HG03575 (cell line): Measurements from ENCODE around the gene TRAM2.

Source experiments
- ATAC-seq: cut with Tn5 transposase; IDR thresholded peaks from one replicate; pipeline ENCODE4 v1.9.1; 2021; ENCODE audit not compliant: unreplicated experiment, insufficient number of reproducible peaks, low FRiP score; ENCODE audit errors: extremely low read depth

TRAM2 gene

GRCh38 chr6:52551483-52552277 lies 25.2 kb downstream of the TRAM2 start:
- ATAC-seq: no peak

- ATAC-seq: no peak
Measured at GRCh38 chr6:52550870-52551269, 26.0 kb downstream of the TRAM2 start.

GRCh38 chr6:52550014-52550575 lies 26.8 kb downstream of the TRAM2 start:
- ATAC-seq: no peak

- ATAC-seq: no peak
Measured at GRCh38 chr6:52549428-52549827, 27.4 kb downstream of the TRAM2 start.

GRCh38 chr6:52548999-52549398 lies 27.9 kb downstream of the TRAM2 start:
- no peak for ATAC-seq

GRCh38 chr6:52548353-52548713 lies 28.5 kb downstream of the TRAM2 start:
- ATAC-seq: no peak

- no peak for ATAC-seq
Measured at GRCh38 chr6:52547647-52548352, 29.1 kb downstream of the TRAM2 start.

- ATAC-seq: no peak
Measured at GRCh38 chr6:52546678-52547077, 30.2 kb downstream of the TRAM2 start.

GRCh38 chr6:52546192-52546591 lies 30.7 kb downstream of the TRAM2 start:
- ATAC-seq: no peak

GRCh38 chr6:52545406-52546119 lies 31.3 kb downstream of the TRAM2 start:
- no peak for ATAC-seq

GRCh38 chr6:52544602-52545405 lies 32.1 kb downstream of the TRAM2 start:
- ATAC-seq: no peak

- no peak for ATAC-seq
Measured at GRCh38 chr6:52543729-52544601, 32.9 kb downstream of the TRAM2 start.

- no peak for ATAC-seq
Measured at GRCh38 chr6:52543262-52543661, 33.6 kb downstream of the TRAM2 start.

GRCh38 chr6:52541135-52541534 lies 35.7 kb downstream of the TRAM2 start:
- ATAC-seq: no peak

- ATAC-seq: no peak
Measured at GRCh38 chr6:52540286-52540902, 36.5 kb downstream of the TRAM2 start.

GRCh38 chr6:52539607-52540006 lies 37.3 kb downstream of the TRAM2 start:
- ATAC-seq: no peak

GRCh38 chr6:52538901-52539354 lies 37.9 kb downstream of the TRAM2 start:
- no peak for ATAC-seq
